ENCODE results near the gene OXA1L.
"Not testable (repeated sequence)": the region's sequence is repeated elsewhere in the genome, so short reads cannot be mapped to it uniquely, and the experiment has no call there.

The OXA1L gene

DNA sequence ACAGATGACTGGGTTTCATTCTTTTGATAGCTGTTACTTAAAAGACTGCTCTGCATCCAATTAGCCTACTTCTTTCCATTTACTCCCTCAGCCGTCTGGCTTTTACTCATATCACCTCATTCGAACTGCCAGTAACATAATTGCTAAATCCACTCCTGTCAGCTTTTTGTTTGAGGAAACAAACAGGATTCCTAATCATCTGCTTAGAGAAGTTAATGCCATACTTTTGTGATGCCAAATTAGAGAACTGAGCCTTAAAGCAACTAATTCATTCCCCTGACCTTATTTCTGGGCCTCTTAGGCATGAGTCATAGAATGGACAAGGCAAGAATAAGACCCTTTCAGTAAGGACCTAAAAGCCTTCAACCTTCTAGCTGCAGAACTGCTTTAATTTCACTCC lies 2.9 kb downstream of the OXA1L start:
- peak; percentile 54 for DNase-seq

DNA sequence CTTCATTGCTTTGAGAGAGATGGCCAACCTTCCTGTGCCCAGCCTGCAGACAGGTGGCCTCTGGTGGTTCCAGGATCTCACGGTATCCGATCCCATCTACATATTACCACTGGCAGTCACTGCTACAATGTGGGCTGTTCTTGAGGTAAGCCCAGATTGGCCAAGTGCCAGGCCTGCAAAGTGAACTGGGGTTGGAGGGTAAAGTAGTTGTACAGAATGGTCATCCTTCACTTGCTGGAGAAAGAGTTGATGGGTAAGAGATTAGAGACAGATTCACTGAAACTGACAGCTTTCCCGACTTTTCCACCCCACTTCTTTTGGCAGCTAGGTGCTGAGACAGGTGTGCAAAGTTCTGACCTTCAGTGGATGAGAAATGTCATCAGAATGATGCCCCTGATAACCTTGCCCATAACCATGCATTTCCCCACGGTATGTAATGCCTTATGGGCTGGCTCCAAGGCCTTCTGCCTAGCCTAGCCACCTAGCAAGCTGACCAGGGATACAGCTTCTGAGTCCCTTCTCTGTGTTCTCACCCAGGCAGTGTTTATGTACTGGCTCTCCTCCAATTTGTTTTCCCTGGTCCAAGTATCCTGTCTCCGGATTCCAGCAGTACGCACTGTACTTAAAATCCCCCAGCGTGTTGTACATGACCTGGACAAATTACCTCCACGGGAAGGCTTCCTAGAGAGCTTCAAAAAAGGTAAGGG lies 4.1 kb downstream of the OXA1L start:
- no peak for DNase-seq

DNA sequence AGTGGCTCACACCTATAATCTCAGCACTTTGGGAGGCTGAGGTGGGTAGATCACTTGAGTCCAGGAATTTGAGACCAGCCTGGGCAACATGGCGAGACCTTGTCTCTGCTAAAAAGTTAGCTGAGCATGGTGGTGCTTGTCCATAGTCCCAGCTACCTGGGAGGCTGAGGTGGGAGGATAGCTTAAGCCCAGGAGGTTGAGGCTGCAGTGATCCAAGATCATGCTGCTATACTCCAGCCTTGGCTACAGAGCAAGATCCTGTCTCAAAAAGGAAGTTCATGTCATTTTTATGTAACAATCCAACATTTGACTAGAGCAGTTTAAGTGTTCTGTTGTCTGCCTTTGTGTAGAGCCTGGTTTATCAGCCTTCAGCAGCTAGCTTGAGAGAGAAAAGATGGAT lies 6.2 kb downstream of the OXA1L start:
- no peak for DNase-seq

DNA sequence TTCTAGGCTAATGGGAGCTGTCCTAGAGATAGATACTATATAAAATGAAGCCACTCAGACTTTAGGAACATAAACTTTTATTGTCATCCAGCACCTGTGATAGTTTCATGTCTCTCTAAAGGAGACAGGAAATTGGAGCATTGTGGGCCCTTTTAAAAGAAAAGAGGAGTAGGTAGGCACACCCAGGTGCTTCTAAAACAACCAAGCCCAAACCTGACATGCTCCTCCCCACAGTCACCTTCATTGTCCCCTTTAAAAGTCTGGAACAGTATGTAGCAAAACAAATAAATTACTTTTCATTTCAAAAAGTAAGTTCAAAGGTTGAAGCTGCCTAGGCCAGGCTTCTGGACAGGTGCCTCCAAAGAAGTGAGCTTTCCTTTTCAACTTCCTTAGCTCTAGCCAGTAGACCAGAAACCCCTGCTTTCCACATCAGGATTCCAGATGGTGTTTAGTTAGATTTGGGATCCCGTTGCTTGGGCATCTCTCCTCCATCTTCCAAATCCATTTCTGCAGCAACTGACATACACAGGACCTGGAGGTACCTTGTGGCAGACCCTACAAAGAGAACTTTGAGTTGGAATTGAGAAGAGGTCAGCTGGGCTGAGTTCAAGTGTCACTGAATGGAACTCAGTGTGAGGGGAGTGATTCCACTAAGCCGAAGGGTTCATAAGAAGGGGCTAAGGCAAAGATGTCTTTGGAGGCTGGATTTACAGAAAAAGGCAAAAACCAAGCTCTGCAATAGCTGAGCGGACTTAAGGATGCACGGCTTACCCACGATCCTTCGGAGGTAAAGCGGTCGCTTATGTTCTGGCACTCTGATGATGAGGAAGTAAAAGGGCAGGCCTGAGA lies 6.9 kb downstream of the OXA1L start:
- DNase-seq = no peak

DNA sequence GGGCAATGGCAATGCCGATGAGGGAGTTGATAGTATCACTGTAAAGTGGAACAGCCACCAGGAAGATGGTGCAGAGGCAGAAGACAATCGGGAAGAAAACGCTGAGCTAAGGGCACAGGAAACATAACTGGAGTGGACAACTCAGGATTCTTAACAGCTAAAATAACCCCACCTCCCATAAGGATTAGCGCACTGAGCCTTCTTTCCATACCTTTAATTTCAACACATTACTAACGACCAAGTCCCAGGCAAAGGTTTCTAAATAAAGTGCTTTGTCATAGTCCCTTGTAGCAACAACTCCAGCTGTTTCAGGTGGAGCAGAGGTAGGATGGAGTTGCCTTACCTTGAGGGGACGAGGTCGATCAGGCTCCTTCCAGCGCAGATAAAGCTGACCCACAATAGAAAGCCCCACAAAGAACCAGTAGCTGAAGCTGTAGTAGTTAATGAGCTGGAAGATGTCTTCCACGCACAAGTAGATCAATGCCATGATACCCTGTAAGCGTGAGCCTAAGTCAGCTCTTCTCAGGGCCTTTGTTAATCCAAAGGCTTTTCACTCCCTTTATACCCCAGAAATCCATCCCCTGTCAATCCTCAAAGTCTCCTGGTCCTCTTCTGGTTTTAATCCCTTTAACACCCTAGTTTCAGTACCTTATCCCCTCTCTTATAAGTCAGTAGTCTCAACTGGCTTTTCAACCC lies 7.7 kb downstream of the OXA1L start:
- DNase-seq = peak; percentile 48

DNA sequence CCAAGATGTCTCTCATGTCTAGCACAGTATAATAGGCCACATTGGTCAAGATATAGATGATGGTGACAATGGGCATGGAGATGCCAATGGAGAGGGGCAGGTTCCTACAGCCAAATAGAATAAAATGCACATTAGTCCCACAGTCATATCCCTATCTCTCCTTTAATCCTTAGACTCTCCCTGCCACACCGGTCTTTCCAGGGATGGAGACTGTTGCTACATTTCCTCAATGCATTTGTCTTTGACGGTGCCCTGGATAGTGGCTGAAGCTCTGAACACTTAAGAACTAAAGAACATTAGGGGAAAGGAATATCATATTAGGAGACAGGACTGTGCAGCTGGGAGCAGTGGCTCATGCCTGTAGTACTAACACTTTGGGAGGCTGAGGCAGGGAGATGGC lies 9.7 kb downstream of the OXA1L start:
- DNase-seq = no peak

DNA sequence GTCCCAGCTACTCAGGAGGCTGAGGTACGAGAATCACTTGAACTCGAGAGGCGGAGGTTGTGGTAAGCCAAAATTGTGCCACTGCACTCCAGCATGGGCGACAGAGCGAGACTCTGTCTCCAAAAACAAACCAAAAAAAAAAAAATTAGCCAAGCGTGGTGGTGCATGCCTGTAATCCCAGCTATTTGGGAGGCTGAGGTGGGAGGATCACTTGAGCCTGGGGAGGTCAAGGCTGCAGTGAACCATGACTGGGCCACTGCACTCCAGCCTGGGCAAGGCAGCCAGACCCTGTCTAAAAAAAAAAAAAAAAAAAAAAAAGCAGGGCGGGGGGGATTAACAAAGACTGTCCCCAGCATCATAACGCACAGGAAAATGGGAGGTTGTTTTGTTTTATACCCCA lies 10.4 kb downstream of the OXA1L start:
- not testable (repeated sequence) for DNase-seq

DNA sequence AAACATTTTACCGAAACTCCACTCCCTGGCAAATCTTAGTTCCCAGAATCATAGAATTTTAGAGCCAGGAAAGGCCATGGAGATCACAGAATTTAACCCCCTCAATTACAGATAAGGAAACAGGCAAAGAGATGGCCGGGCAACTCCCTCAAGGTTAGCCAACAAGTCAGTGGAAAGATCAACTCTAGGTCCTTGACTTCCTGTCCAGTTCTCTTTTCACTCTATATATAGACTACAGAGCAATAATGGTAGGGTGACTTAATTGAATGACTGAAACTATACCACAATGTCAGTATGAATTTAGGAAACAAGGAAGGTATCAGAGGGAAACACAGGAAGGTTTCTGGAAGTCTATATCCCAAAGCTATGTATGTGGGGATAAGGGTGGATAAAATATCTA lies 11.6 kb downstream of the OXA1L start:
- DNase-seq = no peak

DNA sequence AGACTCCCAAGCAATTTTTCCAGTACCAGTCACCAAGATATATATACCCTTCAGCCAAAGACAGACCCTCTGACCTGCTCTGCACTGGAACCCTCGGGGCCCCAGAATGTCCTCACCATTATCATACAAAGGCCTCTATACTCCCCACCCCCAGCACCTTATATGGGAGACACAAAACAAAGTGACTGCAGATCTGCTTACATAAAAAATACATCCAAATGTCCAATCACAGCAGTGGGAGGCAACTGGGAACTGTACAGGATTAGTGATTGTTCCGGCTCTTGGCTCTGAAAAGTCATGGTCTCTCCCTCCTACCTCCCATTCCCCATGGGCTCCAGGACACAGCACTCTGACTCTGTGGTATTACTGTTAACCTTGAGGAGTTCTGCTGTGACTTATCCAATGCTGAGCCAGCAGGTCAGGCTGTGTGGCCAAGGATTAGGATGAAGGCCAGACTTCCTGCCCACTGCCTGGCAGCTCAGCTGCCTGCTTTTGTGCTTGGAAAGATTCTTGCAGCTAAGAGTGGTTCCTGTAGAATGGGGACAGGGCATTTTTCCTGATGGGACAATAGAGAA lies 13.7 kb downstream of the OXA1L start:
- peak; percentile 21 for DNase-seq

DNA sequence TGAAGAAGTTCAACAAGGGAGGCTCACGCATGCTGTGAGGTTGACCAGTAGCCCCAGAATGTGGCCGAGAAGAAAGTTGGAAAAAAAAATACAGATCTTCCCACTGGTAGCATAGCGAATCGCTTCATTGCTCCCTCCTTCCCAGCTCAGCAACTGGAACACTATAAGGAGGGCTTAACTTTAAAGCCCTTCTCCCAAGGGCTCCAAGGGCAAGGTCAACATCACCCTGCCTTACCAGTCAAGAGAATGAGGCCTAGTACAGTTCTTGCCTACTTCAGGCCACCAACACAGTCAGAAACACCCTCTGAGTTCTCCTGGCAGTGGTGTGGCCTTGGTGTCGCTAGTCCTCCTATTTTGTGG lies 14.4 kb downstream of the OXA1L start:
- DNase-seq = no peak

DNA sequence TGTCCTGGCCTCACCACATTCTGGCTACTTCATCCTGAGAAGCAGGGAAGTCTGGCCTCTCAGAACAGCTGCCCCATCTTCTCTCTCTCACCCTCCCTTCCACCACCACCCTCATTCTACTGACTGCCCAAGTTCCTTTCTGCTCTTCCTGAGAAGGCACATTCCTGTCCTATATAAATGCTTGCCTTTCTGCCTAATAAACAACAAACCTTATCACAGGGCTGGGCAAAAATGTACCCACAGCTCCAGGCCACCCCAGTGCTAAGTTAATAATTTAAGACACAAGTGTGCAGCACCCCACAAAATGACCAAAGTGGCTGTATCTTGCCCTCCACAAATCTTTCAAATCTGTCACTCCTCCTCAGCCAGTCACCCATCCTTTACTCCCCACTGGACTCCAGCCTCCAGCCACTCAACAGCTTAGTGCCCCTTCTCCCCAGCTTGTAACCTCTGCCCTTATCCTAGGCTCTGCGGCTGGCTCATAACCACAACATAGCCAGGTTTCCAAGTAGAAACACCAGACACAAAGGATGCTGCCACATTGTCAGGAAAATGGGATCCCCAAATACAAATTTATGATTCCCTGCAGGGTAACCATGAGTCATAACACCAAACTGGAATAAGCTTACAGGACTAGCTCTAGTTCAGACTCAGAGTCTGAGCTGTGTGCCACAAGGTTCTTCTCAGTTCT lies 15.0 kb downstream of the OXA1L start:
- DNase-seq = no peak

DNA sequence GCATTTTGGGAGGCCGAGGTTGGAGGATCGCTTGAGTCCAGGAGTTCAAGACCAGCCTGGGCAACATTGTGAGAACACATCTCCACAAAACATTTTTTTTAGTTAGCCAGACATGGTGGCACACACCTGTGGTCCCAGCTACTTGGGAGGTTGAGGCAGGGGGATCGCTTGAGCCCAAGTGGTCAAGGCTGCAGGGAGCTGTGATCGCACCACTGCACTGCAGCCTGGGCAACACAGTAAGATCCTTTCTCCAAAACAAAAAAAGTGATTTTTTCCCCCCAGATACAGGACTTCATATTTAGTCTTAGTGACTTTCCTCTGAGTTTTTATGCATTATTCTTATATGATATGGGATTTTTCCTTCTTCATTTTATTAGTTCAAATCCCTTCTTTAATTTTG lies 20.2 kb downstream of the OXA1L start:
- DNase-seq = no peak

DNA sequence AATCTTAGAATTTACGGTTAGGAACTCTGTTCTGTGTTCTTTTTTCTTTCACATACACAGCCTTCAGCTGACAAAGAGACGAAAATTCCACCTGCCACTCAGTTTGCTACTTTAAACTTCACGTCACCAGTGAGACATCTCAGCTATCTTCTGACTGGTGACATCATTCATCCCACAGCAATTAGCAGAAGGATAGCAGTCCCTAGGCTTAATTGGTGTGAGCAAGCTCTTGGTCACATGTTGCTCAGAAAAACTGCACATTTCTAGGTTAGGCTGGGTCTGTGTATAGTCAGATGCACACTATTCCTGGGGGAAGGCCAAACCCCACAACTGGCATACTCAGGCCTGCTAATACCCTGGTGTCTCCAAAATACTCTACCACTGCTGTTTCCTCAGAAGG lies 24.8 kb downstream of the OXA1L start:
- no peak for DNase-seq

DNA sequence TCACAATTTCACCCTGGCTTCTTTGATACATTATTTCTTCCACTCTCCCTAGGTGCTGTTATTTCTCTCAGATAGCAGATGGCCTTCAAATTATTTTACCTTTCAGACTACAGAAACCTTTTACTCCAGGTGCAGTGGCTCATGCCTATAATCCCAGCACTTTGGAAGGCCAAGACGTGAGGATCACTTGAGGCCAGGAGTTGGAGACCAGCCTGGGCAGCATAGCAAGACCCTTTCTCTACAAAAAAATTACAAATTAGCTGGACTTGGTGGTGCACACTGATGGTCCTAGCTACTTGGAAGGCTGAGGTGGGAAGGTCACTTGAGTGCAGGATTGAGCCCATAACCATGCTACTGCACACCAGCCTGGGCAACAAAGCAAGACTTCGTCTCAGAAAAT lies 25.7 kb downstream of the OXA1L start:
- no peak for DNase-seq

DNA sequence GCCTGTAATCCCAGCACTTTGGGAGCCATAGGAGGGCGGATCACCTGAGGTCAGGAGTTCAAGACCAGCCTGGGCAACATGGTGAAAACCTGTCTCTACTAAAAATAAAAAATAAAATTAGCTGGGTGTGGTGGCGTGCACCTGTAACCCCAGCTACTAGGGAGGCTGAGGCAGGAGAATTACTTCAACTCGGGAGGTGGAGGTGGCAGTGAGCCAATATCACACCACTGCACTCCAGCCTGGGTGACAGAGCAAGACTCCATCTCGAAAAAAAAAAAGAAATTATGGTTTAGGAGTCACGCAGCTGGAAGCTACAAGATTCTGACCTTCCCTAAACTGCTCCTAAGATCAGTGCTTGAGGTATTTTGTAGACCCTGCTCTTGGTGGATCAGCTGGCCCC lies 27.1 kb downstream of the OXA1L start:
- DNase-seq = not testable (repeated sequence)

DNA sequence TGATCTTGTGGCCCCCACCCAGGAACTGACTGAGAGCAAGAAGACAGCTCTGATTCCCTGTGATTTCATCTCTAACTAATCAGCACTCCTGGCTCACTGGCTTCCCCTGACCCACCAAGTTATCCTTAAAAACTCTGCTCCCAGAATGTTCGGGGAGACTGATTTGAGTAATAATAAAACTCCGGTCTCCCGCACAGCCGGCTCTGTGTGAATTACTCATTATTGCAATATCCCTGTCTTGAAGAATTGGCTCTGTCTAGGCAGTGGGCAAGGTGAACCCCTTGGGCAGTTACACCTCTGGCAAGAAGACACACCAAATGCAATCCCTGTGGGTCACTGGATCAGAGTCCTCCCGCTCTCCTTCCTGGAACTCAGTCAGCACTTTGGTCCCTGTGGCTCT lies 27.5 kb downstream of the OXA1L start:
- no peak for DNase-seq

DNA sequence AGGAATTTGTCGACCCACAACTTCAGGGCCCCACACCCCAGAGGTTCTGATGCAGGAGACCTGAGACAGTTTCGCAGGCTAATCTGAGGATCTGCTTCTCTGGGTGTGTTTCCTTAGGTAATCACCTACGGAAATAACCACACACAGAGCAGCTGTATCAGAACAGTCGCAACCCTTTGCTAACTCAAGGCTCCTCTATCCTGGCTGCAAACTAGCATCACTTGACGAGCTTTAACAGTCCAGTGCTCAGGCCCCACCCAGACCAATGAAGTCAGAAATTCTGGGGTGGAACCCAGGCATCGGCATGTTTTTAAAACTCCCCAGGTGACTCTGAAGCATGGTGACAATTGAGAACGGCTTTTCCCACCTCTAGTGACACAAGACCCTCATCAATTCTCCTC lies 28.1 kb downstream of the OXA1L start:
- DNase-seq = no peak

DNA sequence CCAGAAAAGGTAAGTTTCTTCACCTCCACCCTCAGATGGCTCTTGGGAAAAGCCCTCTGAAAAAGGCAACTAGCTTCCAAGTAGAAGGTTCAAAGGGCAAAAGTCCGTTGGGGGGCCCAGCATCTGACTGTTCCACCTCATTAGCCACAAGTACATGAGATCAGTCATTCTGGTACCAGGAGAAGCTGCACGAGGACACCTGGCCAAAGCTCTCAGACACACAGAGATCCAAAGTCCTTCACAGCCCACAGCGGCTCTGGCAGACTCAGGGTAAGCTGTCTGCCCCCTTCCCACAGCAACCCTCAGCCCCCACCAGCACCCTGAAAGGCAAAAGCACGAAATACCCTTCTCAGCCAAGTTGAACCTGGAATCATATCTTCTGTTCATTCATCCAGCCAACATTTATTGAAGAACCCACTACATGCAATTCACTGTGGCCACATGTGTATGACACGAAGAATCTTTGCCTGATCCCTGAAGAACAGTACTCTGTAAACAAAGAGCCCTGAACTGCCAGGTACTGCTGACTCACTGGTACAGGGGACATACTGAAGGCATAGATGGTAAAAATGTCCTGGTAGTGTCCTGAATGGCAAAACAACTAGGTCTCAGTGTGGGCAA lies 29.7 kb downstream of the OXA1L start:
- DNase-seq = no peak

DNA sequence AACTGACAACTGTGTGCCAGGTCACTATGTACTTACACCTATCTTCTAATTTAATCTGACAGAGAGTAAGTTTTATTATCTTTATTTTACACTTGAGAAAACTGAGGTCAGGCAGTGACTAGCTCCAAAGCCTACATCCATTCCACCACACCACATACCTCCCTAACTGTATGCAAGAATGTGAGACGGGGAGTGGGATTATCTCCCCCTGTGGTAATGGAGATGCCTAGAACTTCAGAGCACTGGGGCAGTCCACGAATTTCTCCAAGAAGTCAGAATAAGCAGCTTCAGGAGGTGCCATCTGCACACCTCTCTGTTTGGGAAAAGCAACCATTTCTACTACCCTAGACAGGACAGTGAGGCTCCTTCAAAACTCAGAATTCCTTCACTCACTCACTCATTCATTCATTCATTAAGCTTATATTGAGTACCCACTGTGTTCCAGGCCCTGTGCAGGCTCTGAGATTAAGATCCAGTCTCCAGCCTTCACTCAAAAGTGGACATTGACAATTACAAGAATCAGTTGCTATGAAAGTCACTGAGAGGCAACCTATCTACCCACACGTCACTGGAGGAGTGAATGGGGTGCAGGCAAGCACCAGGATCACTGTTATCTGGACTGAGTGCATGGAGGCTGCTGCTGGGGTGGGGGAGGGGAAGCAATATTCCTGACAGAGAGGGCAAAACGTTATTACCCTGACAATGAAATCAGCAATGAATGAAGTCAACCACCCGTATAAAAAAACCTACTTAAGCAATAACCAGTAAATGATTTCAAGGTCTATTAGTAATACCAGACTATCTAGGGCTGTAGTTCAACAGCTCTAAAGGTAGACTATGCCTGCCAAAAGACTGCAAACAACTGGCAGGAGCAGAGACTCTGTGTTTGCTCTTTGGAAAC lies 30.8 kb downstream of the OXA1L start:
- no peak for DNase-seq

DNA sequence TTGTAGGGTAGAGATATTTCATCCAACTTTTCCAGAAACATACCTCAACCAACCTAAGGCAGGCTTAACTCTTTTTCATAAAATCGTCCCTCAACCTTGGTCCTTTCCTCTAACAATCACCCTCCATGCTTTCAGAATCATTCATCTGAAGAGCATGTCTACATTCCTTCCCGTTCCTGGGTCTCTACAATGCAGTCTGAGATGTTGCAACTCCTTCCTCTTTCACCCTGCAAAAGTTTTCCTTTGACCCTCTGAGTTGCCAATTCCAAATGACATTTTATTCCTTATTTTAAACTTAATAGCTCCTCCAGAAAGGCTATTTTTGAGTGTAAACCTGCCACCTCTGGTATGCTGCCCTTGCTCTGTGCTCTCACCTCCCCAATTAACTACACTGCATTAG lies 32.0 kb downstream of the OXA1L start:
- DNase-seq = no peak

DNA sequence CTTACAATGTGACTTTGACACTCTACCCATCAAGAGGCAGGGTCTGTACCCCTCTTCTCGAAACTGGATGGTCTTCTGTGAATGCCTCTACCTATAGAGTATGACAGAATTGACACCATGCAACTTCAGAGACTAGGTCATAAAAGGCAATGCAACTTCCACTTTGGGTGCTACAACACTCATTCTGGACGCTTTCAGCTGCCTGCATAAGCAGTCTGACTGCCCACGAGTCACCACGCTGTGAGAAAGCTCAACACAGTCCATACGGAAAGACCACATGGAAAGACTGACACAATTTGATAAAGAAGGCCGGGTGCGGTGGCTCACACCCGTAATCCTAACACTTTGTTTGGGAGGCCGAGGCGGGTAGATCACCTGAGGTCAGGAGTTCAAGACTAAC lies 33.9 kb downstream of the OXA1L start:
- no peak for DNase-seq

DNA sequence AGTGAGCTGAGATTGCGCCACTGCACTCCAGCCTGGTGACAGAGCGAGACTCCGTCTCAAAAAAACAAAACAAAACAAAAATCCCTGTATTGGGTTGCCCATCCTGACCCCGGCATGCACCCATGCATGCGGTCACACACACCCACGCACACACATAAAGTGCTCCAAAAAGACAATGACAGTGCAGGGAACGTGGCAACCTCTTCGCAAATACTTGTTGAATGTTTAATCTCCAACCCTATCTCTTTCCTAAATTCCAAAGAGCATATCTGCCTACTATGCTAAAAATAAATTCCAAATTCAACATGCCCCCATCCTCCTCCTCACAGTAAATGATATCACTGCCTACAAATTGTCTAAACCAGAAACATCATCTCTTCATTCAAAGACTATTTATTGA lies 35.2 kb downstream of the OXA1L start:
- no peak for DNase-seq
